Thymus (tissue), 11 donors: ENCODE results near the gene PLXNA4. TPM values are rescaled to one million over a fixed set of nuclear protein-coding genes. Genes with fewer than 3 reads are reported as not detected.

Experiments
- DNase-seq, 9 donors: peaks; one replicate each; pipeline ENCODE4 v3.0.0-alpha.2; 2013; ENCODE audit warnings: low spot score in 9 of 9, low read depth in 6 of 9, missing footprints in 1 of 9
- H3K27ac ChIP-seq, 2 donors: one replicate each; pipeline ENCODE4 v1.5.1; 2013; ENCODE audit warnings: control low read depth in 1 of 2, low read depth in 1 of 2, low read length in 1 of 2, mild to moderate bottlenecking in 1 of 2, moderate library complexity in 1 of 2
- H3K27me3 ChIP-seq, 2 donors: one replicate each; pipeline ENCODE4 v1.5.1; 2013; ENCODE audit warnings: low read length in 1 of 2; ENCODE audit not compliant: control insufficient read depth in 2 of 2, insufficient read depth in 1 of 2
- H3K36me3 ChIP-seq, 2 donors: one replicate each; pipeline ENCODE4 v1.5.1; 2013; ENCODE audit warnings: low read length in 1 of 2, mild to moderate bottlenecking in 1 of 2, moderate library complexity in 1 of 2; ENCODE audit not compliant: control insufficient read depth in 2 of 2, insufficient read depth in 2 of 2
- H3K4me1 ChIP-seq, 2 donors: one replicate each; pipeline ENCODE4 v1.5.1; 2013; ENCODE audit warnings: low read length in 2 of 2; ENCODE audit not compliant: control insufficient read depth in 2 of 2, insufficient read depth in 2 of 2
- H3K4me3 ChIP-seq, 2 donors: one replicate each; pipeline ENCODE4 v1.5.1; 2013; ENCODE audit warnings: low read length in 2 of 2, control low read depth in 1 of 2, mild to moderate bottlenecking in 1 of 2
- H3K9me3 ChIP-seq, 2 donors: one replicate each; pipeline ENCODE4 v1.5.1; 2013; ENCODE audit warnings: low read length in 1 of 2, mild to moderate bottlenecking in 1 of 2; ENCODE audit not compliant: control insufficient read depth in 2 of 2, insufficient read depth in 1 of 2
- WGBS: extraction: QIAGEN DNeasy Blood & Tissue Kit; methylation state at CpG from one replicate; pipeline ENCODE4 v1.1.7; 2013; 5-methylcytosine and 5-hydroxymethylcytosine counted together
- polyA plus RNA-seq: library from polyadenylated mRNA; stranded (reverse); fragments of 200-250 nt; gene quantifications from one replicate; pipeline ENCODE4 v1.2.3, GENCODE V29; 2013
- total RNA-seq: library from RNA; stranded (reverse); fragments of 120-200 nt; gene quantifications from one replicate; pipeline ENCODE4 v1.2.4, GENCODE V29; 2013
- donor health status: healthy.

PLXNA4 gene
- total and polyA plus RNA-seq, 2 donors: 0.21 to 0.66 TPM

GRCh38 chr7:132211971-132212370 is 364.3 kb downstream of the PLXNA4 start:
- H3K9me3 ChIP-seq: no peaks in the 10 kb centered on the region
- no peaks in the 10 kb centered on the region for H3K36me3 ChIP-seq
- 97% methylated on average over 4 of the region's 4 CpGs for WGBS
- H3K4me1 ChIP-seq: no peaks in the 10 kb centered on the region
- H3K4me3 ChIP-seq: no peak overlapping the region
- no peak overlapping the region for H3K27ac ChIP-seq
- no peak for DNase-seq
- no peaks in the 10 kb centered on the region for H3K27me3 ChIP-seq

GRCh38 chr7:132210821-132211220 is 365.4 kb downstream of the PLXNA4 start:
- H3K27me3 ChIP-seq: no peaks in the 10 kb centered on the region
- H3K9me3 ChIP-seq: no peaks in the 10 kb centered on the region
- no peak overlapping the region for H3K27ac ChIP-seq
- H3K36me3 ChIP-seq: no peaks in the 10 kb centered on the region
- no peak overlapping the region for H3K4me3 ChIP-seq
- DNase-seq: no peak
- WGBS: 95% methylated on average over 14 of the region's 14 CpGs
- H3K4me1 ChIP-seq: no peaks in the 10 kb centered on the region

- Histone ChIP-seq H3K4me1 (no peaks in the 10 kb centered on the region), H3K27me3 (no peaks in the 10 kb centered on the region), H3K9me3 (no peaks in the 10 kb centered on the region), H3K27ac (no peak overlapping the region), H3K4me3 (no peak overlapping the region), H3K36me3 (no peaks in the 10 kb centered on the region)
- DNase-seq: no peak
- 95% methylated on average over 2 of the region's 2 CpGs for WGBS
Observed at GRCh38 chr7:132207782-132208181, 368.5 kb downstream of the PLXNA4 start.

- H3K4me1 ChIP-seq: no peaks in the 10 kb centered on the region
- H3K27ac ChIP-seq: no peak overlapping the region
- no peak for DNase-seq
- WGBS: 84% methylated on average over 9 of the region's 9 CpGs
- no peak overlapping the region for H3K4me3 ChIP-seq
- H3K27me3 ChIP-seq: no peaks in the 10 kb centered on the region
- no peaks in the 10 kb centered on the region for H3K36me3 ChIP-seq
- H3K9me3 ChIP-seq: no peaks in the 10 kb centered on the region
Observed at GRCh38 chr7:132207211-132207610, 369.1 kb downstream of the PLXNA4 start.

GRCh38 chr7:132206594-132206993 is 369.7 kb downstream of the PLXNA4 start:
- H3K27ac ChIP-seq: no peak overlapping the region
- H3K27me3 ChIP-seq: no peaks in the 10 kb centered on the region
- H3K9me3 ChIP-seq: no peaks in the 10 kb centered on the region
- 70% methylated on average over 8 of the region's 8 CpGs for WGBS
- no peak overlapping the region for H3K4me3 ChIP-seq
- H3K36me3 ChIP-seq: no peaks in the 10 kb centered on the region
- no peak for DNase-seq
- H3K4me1 ChIP-seq: no peaks in the 10 kb centered on the region

GRCh38 chr7:132205509-132205908 is 370.8 kb downstream of the PLXNA4 start:
- H3K4me1 ChIP-seq: no peaks in the 10 kb centered on the region
- no peak for DNase-seq

GRCh38 chr7:132203021-132203420 is 373.2 kb downstream of the PLXNA4 start:
- no peaks in the 10 kb centered on the region for H3K27me3 ChIP-seq
- no peaks in the 10 kb centered on the region for H3K36me3 ChIP-seq
- H3K9me3 ChIP-seq: no peaks in the 10 kb centered on the region
- no peak overlapping the region for H3K4me3 ChIP-seq
- no peak for DNase-seq
- H3K4me1 ChIP-seq: no peaks in the 10 kb centered on the region
- no peak overlapping the region for H3K27ac ChIP-seq
- 76% methylated on average over 7 of the region's 7 CpGs for WGBS

More at GRCh38 chr7:132205509-132205908, 370.8 kb downstream of the PLXNA4 start:
- Histone ChIP-seq H3K9me3 (no peaks in the 10 kb centered on the region), H3K27ac (no peak overlapping the region), H3K27me3 (no peaks in the 10 kb centered on the region), H3K36me3 (no peaks in the 10 kb centered on the region), H3K4me3 (no peak overlapping the region)

GRCh38 chr7:132202541-132202940 is 373.7 kb downstream of the PLXNA4 start:
- no peak for DNase-seq
- Histone ChIP-seq H3K27ac (no peak overlapping the region), H3K27me3 (no peaks in the 10 kb centered on the region), H3K9me3 (no peaks in the 10 kb centered on the region), H3K4me1 (no peaks in the 10 kb centered on the region), H3K36me3 (no peaks in the 10 kb centered on the region), H3K4me3 (no peak overlapping the region)
- 97% methylated on average over 9 of the region's 9 CpGs for WGBS

GRCh38 chr7:132200141-132200540 is 376.1 kb downstream of the PLXNA4 start:
- 90% methylated on average over 4 of the region's 4 CpGs for WGBS
- Histone ChIP-seq H3K36me3 (no peaks in the 10 kb centered on the region), H3K4me3 (no peak overlapping the region), H3K27ac (no peak overlapping the region), H3K4me1 (no peaks in the 10 kb centered on the region), H3K27me3 (no peaks in the 10 kb centered on the region), H3K9me3 (no peaks in the 10 kb centered on the region)
- no peak for DNase-seq

- H3K36me3 ChIP-seq: no peaks in the 10 kb centered on the region
- no peak overlapping the region for H3K4me3 ChIP-seq
- H3K27me3 ChIP-seq: no peaks in the 10 kb centered on the region
- H3K4me1 ChIP-seq: no peaks in the 10 kb centered on the region
- H3K9me3 ChIP-seq: no peaks in the 10 kb centered on the region
- DNase-seq: no peak
- H3K27ac ChIP-seq: no peak overlapping the region
- 96% methylated on average over 2 of the region's 2 CpGs for WGBS
Observed at GRCh38 chr7:132199626-132200025, 376.6 kb downstream of the PLXNA4 start.
